Measurements from ENCODE around the gene CXorf65.

CXorf65 gene

DNA sequence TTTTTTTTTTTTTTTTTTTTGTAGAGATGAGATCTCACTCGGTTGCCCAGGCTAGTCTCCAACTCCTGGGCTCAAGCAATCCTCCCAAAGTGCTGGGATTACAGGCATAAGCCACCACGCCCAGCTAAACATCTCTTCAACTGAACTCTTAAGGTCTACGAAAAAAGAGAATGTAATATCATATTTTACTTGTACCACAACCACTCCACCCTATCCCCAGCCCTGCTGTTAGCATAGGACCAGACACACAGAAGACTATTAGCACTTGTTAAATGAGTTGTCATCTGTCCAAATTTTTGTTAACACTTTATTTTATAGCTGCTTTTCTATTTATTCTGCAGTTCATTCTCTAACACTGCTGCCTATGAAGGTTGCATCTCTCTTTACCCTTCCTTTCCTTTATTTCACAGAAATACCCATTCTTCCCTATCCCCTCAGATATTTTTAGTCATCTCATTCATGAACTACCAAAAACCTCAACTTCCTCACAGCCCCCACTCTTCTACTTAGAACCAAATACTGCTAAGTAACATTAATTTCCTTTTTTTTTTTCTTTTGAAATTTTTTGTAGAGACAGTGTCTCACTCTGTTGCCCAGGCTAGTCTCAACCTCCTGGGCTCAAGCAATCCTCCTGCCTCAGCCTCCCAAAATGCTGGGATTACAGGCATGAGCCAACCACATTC, 48.6 kb downstream of the CXorf65 start:
- no peak for DNase-seq

DNA sequence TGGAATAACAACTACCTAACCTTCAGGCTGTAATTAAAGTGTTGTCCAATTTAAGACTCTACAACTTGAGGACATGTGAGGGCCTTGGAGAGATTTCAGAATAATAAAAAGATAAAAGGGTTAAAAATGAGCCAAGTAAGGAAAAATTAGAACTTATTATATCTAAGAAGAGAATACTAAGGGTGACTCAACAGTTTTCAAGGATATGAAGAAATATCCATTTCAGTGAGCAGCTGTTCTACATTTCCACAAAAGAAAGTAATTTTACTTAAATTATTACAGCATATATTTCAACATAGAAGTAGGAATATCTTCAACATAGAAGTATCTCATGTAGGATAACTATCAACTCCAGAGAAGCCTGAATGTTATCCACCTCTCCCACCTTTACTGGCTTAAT, 49.7 kb downstream of the CXorf65 start:
- no peak for DNase-seq
